RCC 7860 (cell line): Measurements from ENCODE around the gene PABPC1L.
A peak's percentile ranks its signal among the peaks of the same experiment; 100 is the strongest.

Source experiments
- DNase-seq: peaks from one replicate; pipeline ENCODE4 v3.0.0-alpha.2; 2015; ENCODE audit warnings: low spot score
- FAIRE-seq: peaks from 2 replicates; lab custom pipeline; 2012; peaks lifted over from hg19 to GRCh38; lab: Jason Lieb, UNC

Gene PABPC1L

DNA sequence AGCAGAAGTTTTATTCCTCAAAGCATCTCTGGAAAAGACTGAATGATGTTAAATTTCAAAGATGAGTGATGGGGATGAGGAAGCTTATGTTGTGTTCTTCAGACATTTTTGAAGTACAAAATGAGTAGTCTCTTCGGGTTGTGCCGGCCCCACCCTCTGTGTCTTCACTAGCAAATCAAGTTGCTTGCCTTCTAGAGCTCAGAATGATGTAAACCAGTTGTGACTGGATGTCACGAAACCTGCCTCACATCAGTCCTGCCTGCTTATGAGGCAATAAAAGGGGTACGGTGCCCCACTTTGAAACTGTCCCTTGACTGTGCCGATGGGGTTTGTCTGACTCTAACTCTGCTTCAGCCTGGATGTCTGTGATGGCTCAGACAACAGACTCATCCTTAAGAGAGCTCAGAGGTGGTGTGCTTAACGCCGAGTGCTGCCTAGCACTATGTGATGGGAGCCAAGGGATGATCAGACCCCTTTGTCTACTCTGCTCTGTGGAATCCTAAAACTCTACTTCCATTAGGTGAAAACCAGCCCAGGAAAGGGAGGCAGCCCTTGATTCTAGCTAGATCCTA lies 31.3 kb downstream of the PABPC1L start:
- FAIRE-seq (no peak), DNase-seq (no peak)

DNA sequence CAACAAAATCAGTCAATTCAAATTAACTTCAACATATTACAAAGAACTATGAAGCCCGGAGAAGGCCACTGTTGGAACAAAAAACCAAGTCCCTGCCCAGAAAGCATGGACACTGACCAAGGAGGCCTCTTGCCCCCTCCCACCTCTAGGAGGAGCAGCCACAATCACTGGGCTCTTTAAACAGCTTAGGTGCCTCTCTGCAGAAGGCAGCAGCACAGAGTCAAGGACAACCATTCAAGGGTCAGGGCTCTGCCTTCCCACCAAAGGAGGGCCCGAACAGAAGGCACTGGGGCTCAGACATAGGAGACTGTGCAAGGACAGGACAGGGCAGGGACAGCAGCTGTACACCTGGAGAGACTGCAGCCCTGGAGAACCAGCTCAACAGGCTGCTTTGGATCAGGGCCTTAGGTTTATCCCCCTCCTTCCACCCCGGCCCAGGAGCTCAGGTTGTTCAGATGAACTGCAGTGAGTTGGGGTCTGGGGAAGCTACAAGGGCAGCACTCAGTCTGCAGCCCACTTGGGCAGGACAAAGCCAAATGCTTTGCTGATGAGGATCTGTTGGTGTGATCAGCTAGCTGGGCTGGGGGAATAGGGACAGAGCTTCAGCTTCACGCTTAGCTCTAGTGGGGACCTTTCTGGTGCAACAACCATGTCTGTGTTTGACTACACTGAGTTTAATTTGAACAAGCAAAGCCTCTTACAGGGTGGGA lies 32.6 kb downstream of the PABPC1L start:
- FAIRE-seq (no peak), DNase-seq (no peak)

DNA sequence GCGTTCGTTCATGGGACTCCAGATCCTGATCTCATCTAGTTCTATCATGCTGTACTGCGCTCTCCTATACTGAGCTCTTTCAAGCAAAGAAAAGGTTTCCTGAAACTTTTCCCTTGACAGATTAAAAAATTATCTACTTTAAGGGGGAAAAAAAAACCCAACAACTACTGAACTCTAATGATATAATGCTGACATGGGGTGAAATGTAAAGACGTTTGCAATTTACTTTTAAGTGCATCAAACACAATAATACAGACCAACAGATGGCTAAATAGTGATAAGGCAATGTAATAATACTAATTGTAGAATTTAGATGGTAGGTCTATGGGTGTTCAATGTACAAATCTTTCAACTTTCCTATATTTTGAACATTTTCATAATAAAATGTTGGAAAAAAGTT lies 34.0 kb downstream of the PABPC1L start:
- FAIRE-seq (no peak), DNase-seq (no peak)

DNA sequence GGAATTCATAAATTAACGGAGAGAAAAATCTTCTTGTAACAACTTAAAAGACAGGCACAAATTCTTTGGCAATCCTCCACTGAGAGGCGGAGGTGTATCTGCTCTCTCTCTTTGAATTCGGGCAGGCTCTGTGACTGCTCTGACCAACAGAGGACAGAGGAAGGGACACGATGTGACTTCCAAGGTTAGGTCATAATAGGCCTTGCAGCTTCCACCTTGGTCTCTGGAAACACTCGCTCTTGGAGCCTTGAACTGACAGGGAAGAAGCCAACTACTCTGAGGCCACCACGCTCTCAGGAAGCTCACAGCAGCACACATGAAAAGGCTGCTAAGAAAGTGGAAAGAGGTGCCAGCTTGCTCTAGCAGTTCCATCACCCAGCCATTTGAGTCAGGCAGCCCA lies 35.4 kb downstream of the PABPC1L start:
- DNase-seq (no peak), FAIRE-seq (no peak)

DNA sequence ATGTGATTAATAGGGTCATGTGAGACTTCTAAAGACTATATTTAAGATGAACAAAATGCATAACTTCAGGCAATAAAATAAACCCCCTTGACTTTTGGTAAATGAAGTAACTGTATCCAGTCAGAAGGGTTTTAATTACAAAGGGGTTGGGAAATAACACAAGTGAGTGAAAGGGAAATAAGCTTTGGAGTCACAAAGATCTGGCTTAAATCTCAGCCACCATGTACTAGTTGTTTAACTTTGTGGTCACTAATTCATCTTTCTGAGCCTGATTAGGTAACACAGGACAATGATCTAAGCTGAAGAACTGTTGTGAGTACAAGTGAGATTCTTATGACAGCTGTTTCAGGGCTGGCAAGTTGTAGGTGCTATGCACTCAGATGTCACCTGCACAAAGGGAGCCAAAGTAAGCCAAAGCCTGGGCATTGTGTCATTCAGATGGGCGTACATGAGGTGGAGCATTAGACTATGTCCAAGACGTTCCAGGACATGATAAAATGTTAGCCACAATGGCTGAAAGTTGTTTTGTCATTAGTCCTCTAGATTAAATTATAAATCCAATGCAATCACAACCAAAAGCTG lies 36.5 kb downstream of the PABPC1L start:
- DNase-seq (no peak), FAIRE-seq (no peak)

DNA sequence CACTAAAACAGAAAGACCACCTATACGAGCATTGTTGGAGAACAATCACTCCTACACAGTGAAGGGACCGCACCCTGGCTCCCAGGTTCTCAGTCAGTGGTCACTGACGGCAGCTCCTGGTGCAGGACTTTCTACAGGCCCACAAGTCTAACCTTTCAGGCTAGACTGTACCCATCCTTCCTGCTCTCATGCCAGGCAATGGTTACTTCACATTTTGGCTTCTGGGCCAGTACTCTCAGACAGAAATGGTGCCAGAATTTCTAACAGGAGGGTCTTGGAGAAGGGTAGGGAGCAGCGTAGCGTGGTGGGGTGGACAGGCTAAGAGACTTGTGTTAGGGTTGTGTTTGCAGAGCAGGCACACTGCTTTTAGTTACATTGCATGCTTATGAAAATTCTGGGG lies 38.2 kb downstream of the PABPC1L start:
- DNase-seq, result no peak
- FAIRE-seq, result no peak

DNA sequence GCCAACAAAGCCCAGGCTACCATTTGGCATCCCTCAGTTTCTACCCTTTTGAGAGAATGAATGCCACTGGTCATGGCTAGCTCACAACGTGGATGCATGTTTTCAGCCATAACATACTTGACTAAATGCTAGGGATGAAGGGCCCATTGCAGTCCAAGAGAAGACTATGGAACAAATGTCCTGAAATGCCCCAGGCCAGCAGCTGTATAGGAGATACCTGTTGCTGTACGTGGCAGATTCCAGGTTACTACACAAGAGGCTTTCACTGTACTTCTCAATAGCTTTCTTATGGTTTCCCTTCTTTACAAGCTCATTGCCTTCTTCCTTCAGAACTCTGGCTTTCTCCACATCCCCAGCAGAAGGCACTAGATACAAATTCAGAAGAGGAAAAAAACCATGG lies 38.7 kb downstream of the PABPC1L start:
- no peak for FAIRE-seq
- DNase-seq, result no peak

DNA sequence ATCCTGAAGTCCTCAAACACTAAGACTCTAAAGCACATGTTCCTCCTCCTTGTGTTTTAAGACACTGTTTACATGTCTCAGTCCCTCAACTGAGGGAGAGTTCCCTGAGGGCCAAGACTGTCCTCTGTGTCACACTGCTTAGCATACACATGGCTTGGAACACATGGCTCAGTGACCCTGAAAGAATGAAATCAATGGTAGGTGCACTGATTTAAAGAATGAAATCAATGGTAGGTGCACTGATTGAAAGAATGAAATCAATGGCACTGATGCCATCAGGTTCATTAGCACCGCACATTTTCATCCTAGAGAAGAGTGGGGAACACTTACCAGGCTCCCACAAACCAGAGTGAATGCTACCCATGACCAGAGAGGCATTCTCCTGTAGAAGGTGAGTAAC lies 40.5 kb downstream of the PABPC1L start:
- no peak for FAIRE-seq
- no peak for DNase-seq

DNA sequence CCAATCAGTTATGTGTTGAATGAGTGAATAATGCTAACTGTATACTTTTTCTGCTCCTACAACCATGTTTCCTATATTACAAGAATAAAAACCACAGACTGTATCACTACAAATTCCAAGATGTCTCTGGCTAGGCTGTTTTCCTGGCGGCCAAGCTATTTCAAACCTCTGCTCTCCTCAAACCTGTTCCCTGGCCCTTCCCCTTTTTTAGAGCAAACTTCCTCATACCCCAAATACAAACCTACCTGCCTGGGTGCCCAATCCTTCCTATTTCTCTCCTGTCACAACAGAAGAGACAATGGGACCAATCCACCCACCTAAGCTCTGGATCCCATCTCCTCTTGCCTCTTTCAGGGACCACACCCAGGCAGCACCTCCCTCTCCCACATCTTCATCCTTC lies 42.9 kb downstream of the PABPC1L start:
- FAIRE-seq, result no peak
- DNase-seq, result no peak

DNA sequence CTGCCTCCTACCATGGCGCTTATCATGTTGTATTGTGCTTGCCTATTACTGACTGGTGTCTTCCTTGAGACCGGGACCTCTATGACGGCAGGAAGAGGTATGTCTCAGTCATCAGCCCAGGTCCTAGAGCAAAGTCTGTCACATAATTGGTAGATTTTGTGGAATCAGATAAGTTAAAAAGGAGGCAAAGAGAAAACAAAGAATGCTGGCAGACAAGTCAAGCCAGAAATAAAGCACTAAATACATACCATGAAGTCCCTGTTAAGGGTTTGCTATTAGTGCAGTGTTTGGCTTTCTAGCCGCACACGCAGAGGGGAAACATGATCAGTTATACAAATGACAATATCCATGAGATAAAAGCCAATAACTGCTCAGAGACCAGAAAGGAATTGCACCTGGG lies 44.4 kb downstream of the PABPC1L start:
- no peak for DNase-seq
- no peak for FAIRE-seq

DNA sequence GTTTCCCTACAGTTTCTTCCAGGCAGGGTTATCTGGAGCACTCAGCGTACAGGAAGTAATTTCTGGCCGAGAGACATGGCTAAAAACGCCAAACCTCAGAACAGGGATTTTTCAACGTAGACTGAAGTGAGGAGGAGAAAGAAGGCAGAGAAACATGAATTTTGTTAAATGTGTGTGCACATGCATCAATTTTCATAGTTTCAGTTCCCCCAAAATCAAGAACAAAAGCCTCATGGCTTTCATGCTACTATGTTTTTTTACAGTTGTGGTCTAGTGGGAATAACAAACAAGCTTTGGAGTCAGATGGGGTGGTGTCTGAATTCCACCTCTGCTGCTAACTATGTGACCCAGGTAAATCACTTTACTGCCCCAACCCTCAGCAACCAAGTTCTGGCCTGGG lies 45.4 kb downstream of the PABPC1L start:
- FAIRE-seq (no peak), DNase-seq (no peak)

DNA sequence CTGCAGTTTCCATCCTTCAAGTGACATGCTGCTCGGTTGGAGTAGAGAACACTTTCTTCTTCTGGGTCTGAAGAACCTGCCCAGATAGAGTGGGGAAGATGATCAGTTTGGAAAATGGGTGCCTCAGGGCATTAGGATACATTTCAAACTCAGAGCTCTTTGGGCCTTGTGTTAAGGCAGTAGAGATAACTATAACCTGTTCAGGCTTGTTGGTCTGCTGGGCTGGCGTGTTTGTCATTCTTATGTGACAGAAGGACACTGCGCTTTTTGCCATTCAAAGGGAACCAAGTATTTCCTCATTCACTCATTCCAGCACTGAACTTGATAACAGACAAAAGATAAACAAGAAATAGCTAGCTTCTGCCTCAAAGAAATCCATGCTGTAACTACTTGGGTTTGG lies 46.5 kb downstream of the PABPC1L start:
- FAIRE-seq (no peak), DNase-seq (no peak)

DNA sequence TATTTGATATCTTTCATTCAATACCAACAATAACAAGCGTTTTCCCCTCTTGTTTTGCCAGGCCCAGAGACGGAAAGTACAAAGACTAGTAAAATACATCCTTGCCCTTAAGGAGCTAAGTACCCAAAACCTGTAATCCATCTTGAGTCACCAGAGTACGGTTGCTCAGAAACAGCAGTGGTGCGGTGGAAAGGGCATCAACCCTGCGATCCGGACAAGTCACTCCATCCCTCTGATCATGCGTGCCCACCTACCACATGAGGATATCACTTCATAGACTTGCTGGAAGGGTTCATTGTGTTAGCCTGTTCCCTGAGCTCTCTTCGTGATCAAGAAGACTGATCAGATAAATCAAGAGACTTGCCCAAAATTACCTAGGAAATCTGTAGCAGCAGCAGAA lies 48.4 kb downstream of the PABPC1L start:
- FAIRE-seq (no peak), DNase-seq (no peak)

DNA sequence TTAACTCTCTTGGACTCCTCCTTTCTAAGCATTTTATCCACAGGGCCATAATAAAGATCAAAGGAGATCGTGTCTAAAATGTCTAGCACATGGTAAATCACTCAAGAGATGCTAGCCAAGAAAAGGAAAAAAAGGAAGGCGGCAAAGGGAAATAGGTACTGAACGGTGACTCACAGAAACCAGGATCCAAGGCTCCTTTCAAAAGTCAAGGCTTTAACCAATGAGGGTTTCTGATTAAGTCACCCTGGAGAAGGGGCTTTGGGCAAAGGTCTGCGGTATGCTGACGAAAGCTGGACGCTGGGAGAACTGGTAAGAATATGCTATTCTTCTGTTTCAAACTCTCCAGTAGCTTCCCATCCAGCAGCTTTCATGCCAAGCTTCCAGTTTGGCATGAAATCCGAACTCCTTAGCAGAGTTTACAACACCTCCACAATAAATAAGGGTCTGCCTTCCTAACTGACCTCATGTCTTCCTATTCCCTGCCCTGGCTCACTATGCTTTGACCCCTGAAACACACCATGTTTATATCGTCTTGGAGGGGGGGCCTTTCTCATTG lies 49.3 kb downstream of the PABPC1L start:
- DNase-seq, result peak; percentile 46
- no peak for FAIRE-seq

DNA sequence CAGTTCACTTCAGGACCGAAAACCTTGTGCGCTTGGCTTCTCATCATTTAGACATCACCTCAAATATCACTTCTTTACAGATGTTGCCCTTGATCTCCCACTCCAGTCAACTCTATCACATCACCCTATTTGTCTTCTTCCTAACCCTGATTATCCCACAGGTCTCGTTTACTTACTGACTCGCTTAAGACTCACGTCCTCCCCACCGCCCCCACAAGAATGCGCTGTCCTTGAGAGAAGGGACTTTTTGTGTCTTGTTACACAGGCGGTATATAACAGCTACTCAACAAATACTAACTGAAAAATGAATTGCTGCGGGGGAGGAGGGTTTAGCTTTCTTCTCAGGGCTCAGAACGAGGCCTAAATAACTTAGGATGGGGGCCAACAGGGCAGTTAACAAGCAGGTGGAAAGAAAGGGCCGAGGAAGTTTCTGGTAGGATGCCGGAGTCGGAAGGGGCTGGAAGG lies 49.8 kb downstream of the PABPC1L start:
- FAIRE-seq, result no peak
- peak; percentile 70 for DNase-seq

DNA sequence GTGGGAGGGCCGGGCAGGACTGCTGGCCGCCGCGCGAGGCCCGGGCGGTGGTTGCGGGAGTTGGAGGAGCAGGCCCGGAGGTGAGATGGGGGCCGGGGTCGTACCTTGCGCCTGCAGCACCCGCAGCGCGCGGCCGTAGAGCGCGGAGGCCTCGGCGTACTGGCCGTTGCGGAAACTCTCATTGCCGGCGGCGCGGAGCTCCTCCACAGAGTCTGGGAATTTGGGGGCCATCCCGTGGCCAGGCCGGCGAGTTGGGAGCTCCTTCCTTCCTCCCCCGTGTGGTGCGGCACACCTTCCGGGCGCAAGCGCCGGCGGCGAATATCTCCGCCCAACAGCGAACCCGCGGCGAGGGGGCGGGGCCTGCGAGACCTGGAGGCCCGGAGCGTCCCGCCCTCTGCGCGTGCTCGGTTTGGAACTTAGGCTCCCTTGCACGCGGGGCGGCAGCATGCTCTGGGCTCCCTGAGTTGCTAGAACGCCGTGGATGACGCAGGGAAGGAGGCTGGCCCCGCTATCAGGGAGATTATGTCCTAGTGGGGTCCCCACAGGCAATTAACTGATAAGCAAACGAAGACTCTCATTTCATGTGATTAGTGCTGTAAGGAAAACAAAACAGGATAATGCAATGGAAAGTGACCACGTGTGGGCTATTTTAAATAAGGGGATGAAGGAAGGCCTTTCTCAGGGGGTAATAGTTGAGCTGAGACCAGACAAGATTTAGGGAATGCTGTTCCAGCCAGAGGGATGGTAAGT lies 50.4 kb downstream of the PABPC1L start, which contains the start of gene TOMM34:
TSS of gene TOMM34 (minus strand) at position 295 of the 750 bp plus-strand sequence. CDS start at position 231, 64 bp downstream.
- peak; percentile 62 for FAIRE-seq
- DNase-seq, result peak; percentile 84

DNA sequence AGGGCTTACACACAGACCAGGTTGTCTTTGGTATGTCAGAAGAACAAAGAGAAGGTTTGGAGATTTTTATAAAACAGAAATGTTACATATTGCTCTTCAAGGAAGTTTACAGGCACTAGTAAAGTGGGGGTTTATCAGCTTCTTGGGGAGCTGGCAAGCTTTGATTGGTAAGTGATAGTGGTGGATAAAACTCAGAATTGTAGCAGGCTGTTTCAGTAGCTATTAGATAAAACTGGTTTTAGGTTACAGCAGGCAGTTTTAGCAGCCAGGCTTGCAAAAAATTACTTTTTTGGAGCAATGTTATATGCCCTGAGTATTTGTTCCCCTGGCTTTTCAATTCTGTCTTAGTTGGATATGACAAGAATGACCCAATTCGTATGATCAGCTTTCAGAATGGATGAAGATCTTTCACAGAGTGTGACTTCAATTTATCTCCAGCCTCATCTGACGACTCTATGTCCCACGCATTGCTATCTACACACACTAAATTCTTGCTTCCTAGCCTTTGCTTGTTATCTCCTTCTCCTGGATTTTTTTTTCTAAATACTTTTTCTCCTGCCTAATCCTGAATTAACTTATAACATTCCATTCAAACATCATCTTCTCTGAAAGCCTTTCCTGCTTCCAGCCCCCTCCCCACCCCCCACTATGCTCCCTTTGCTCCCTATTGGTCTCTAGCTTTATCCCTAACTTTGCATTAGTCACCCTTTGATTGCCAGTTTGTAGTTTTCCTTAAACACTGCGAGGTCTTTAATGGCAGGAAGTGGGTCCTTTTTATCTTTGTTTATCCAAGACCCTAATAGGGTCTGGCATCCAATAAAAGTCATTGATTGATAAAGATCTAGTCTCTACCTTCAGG lies 51.4 kb downstream of the PABPC1L start:
- FAIRE-seq, result no peak

DNA sequence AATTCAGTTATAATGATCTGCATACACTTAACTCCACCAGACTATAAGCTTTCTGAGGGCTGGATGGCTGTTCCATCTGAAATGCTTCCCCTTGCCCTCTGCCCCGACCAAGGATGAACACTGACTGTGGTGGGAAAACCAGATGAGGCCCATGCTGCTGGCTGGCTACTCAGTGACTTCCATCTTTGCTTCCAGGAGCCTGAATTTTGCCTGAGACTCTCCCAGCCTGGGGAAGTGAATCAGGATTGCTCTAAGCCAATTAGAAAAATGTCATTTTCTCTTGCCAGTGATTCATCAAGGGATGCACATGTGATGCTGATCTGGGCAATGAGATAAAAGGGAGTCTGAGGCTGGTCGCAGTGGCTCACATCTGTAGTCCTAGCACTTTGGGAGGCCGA lies 52.0 kb downstream of the PABPC1L start:
- DNase-seq (peak; percentile 18), FAIRE-seq (no peak)

More for the DNA sequence above, 51.4 kb downstream of the PABPC1L start:
- no peak for DNase-seq

DNA sequence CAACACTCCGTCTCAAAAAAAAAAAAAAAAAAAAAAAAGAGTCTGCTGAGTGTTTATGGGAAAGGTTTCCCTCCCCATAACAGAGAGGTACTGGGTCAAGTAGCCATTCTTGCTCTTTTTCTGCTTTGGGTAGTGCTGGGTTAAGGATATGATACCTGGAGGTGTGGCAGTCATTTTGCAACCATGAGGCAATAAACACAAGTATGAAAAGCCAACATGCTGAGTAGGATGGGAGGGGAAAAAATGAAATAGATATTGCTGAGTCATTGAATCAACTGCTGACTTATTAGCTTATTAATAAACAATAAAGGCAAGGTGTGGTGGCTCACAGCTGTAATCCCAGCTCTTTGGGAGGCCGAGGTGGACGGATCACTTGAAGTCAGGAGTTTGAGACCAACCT lies 52.6 kb downstream of the PABPC1L start:
- DNase-seq (no peak), FAIRE-seq (no peak)
